Right lung (tissue), 5 donors: ENCODE results near the gene B3GNT5. TPM values are rescaled to one million over a fixed set of nuclear protein-coding genes. Genes with fewer than 3 reads are reported as not detected.
A peak's percentile ranks its signal among the peaks of the same experiment; 100 is the strongest.
"Not testable (repeated sequence)": the region's sequence is repeated elsewhere in the genome, so short reads cannot be mapped to it uniquely, and the experiment has no call there.

ENCODE experiments used
- DNase-seq, 2 donors: peaks; one replicate each; pipeline ENCODE4 v3.0.0-alpha.2; 2013
- polyA plus RNA-seq, 5 donors: library from polyadenylated mRNA; unstranded; fragments of 120-200 nt; gene quantifications; one replicate each; pipeline versions ENCODE4 v1.2.1 to v1.2.3, GENCODE V29; 2013; ENCODE audit warnings: inconsistent platforms in 1 of 5, low replicate concordance in 1 of 5; ENCODE audit not compliant: insufficient read length in 5 of 5, insufficient read depth in 1 of 5

Gene B3GNT5
- polyA plus RNA-seq, 5 donors, result 18.1 to 31.5 (median 25.7) TPM

DNA sequence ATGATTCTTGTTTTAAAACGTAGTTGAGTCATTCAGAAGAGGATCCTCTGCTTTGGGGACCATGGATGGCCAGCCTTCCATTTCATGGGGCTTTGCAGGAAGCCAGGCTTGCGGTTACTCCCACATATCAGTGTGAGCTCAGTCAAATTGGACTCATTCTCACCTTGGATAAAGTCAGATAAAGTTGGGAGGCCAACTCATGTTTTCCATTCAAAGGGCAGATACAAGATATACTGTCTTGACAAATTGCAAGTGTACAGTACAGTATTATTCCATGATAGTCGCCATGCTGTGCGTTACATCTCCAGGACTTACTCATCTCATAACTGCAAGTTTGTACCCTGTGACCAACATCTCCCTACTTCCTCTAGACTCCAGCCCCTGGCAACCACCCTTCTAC lies 25.5 kb upstream of the B3GNT5 start:
- no peak for DNase-seq

DNA sequence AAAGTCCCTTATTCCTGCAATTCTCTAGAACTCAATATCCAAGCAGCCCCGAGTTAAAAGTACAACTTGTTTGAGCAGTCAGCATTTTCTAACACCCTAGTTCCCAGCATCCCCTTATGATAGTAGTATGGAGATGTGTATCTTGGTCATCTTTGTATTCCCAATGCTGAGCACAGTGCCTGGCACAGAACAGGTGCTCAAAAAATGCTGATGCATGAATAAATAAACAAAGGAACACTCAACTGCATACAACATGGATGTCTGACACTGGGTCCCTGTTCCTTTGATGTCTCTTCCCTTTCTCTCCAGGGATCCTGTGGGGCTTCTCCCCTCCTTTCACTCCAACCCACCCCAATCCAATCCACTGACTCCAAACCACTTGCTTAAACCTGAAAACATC lies 23.9 kb upstream of the B3GNT5 start:
- DNase-seq, result no peak

DNA sequence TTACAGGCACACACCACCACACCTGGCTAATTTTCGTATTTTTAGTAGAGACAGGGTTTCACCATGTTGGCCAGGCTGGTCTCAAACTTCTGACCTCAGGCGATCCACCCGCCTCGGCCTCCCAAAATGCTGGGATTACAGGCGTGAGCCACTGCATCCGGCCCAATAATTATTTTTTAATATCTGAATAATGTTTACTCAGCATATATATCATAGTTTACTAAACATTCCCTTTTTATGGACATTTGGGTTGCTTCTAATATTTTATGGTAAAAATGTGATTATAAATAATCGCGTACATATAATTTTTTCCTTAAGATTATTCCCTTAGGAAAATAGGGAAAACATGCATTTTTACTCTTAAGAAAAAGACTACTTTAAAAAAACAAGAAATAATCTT lies 22.8 kb upstream of the B3GNT5 start:
- DNase-seq, result not testable (repeated sequence)

GRCh38 chr3:183230826-183231225 lies 22.2 kb upstream of the B3GNT5 start:
- DNase-seq, result no peak

- no peak for DNase-seq
Observed at GRCh38 chr3:183233966-183234365, 19.1 kb upstream of the B3GNT5 start.

GRCh38 chr3:183239046-183239445 lies 14.0 kb upstream of the B3GNT5 start:
- no peak for DNase-seq

- no peak for DNase-seq
Observed at GRCh38 chr3:183242431-183242830, 10.6 kb upstream of the B3GNT5 start.

GRCh38 chr3:183244219-183244618 lies 8.8 kb upstream of the B3GNT5 start:
- no peak for DNase-seq

- no peak for DNase-seq
Observed at GRCh38 chr3:183244981-183245476, 8.0 kb upstream of the B3GNT5 start.

DNA sequence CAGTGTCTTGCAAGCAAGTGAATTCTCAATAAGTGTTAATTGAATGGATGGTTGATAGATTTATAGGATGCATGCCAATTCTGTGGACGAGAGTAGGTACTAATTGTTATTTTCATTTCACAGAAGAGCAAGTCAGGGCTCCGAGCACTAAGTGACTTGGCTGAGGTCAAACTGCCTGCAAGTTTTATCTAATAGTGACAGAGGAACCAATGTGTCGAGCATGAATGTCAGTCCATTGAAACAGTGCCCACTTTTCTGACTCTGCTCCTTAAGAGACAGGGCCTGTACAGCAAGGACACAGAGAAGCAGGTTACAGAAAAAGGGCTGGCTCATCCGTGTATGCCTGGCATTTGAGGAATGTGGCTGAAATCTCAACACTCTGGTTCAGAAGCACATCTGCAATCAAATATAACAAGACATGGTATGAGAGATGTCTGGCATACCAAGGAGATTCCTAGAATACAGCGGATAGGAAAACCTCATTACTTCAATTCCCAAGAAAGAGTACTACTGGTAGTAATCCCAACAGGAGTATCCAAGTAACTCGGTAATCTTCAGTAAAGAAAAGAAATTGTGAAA lies 6.0 kb upstream of the B3GNT5 start:
- no peak for DNase-seq

DNA sequence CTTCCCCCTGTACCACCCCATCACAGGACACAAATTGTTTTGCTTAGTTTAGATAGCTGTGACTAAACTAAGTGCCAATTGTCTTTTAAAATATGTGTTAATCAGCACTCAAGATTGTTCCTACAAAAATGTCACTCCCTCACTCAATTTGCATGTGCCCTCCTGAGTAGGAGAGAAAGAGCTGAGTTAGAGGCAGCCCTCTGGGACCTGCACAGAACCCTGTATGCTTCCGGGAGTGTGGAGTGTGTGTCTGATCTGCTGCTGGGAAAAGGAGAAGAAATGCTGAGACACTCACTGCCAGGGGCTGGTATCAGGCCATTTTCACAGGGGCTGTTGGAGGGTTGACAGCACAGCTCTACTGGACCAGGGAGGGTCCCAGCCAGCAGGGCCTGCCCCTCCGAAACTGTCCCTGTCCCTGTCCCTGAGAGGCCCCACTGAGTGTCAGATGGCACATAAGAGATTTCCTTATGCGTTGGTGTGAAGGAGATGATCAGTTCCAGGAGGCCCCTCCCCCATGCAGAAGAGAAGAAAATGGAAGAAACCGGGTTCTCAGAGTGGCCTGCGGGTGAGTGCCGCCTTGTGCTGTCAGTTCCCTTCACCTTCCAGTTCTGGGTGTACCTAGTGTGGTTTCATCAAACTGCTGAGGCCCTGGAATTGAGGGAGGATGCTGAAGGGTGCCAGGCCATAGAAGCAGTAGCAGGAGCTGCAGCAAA lies 3.9 kb upstream of the B3GNT5 start:
- DNase-seq, result no peak

GRCh38 chr3:183252118-183252782 lies 803 bp upstream of the B3GNT5 start:
- no peak for DNase-seq

- DNase-seq, result peak; percentile 71 to 79
Observed at GRCh38 chr3:183253528-183254486, 754 bp downstream of the B3GNT5 start.

GRCh38 chr3:183254487-183255347 lies 1.7 kb downstream of the B3GNT5 start:
- peak; percentile 42 to 53 for DNase-seq

GRCh38 chr3:183255348-183255730 lies 2.3 kb downstream of the B3GNT5 start:
- no peak for DNase-seq

- no peak for DNase-seq
Observed at GRCh38 chr3:183259087-183259486, 6.0 kb downstream of the B3GNT5 start.

DNA sequence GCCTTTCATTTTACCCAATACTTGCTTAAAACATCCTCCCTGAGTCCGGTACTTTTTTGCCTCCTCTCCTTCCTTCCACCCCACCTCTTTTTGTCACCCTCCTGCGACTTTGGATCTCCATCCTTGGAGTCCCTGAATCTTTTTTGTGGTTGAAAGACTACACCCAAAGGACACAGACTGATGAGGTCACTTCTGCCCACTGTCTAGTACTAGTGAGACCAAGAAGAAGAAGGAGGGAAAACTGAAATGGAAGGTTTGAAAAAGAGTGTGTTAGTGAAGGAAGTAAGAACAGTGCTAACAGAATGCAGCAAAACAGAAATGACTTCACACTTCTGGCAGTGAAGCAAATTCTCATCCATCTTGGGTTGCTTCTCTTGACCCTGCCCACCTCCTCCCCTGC lies 6.6 kb downstream of the B3GNT5 start:
- DNase-seq, result no peak

- DNase-seq, result no peak
Observed at GRCh38 chr3:183260167-183260904, 7.3 kb downstream of the B3GNT5 start.

DNA sequence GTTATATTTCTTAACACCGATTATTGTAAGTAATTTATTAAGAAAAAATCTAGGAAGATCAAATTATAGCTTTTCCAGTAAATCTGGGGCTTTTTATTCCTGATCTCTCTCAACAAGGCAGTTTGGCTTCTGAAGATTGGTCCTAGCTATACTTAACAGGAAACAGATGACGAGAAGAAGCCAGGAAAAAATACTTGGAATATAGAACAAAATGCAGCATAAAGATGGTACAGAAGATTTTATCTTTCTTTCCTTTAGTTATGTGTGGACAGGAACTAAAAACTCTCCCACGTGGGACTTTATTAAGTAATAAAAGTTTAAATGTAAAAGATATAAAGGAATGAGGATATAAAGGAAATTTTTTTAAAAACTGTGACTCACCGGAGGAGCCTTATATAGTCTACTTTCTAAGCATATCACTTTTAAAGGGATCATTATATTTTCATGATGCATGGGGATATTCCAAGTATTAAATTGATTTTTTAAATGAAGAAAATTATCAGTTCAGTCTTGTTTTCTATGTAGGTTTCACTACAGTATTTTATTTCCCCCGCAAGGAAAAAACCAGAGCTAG lies 8.2 kb downstream of the B3GNT5 start:
- DNase-seq, result no peak

DNA sequence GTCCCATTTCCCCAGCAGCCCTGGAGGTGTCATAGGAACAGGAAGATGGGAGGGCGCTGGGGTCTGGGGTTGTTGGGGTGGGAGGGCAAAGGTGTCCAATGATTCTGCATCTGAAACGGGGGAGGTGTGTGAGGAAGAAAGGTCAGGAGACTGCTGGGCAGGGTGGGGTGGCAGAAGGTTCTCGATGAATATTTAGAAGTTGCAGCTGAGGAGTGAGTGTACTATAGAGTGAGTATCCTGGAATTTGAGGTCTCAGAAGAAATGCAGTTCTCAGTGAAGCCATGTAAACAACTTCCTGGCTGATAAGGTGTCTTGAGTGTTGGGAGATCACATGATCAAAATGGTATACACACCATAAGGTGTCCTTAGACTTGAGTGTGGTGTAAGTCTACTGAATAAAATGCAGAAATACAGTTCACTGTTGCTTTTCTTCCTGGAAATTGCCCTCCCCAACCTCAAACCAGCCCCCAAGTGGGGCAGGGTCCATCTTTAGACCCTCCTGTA lies 9.9 kb downstream of the B3GNT5 start:
- DNase-seq, result no peak
